HG02885 (cell line): ENCODE measurements around the gene TEX13C.
"Not testable (repeated sequence)": the region's sequence is repeated elsewhere in the genome, so short reads cannot be mapped to it uniquely, and the experiment has no call there.

ENCODE experiments used
- ATAC-seq: cut with Tn5 transposase; IDR thresholded peaks from one replicate; pipeline ENCODE4 v1.9.1; 2021; ENCODE audit warnings: mild to moderate bottlenecking; ENCODE audit not compliant: unreplicated experiment, poor library complexity

TEX13C gene

GRCh38 chrX:125319646-125320521, at the start of gene TEX13C:
TEX13C (plus strand) TSS chrX:125319871; CDS start chrX:125320120, 249 bp downstream.
- no peak for ATAC-seq

DNA sequence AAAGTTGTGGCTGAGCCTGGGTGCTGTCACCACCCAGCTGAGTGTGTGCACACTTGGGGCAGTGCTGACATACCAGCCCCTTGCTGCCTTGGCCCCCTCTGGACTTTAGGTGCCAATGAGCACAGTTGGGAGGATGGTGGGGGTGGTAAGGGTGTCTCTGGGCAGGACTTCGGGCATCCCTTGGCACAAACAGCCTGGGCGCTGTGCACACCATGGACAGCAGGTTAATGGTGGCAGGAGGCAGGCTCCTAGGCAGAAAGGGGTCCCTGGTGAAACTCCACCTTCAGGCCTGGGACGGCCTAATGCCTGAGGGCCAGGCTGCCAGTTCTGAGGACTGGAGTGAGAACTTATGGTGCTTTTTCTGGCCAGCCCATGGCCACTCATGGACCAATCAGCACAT, 32.4 kb upstream of the TEX13C start:
- no peak for ATAC-seq

GRCh38 chrX:125288343-125288742, 31.3 kb upstream of the TEX13C start:
- ATAC-seq = no peak

DNA sequence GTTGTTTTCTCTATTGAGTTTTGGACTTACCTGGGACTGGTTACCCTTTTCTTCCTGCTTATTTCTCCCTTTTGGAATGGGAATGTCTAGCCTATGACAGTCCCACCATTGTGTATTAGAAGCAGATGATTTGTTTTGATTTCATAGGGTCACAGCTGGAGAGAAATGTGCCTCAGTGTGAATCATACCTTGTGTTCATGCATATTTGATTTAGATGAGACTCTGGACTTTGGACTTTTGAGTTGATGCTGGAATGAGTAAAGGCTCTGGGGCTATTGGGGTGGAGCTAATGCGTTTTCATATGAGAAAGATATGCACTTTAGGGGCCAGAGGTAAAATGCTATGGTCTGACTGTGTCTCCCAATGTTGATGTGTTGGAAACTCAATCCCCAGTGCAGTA, 30.5 kb upstream of the TEX13C start:
- no peak for ATAC-seq

DNA sequence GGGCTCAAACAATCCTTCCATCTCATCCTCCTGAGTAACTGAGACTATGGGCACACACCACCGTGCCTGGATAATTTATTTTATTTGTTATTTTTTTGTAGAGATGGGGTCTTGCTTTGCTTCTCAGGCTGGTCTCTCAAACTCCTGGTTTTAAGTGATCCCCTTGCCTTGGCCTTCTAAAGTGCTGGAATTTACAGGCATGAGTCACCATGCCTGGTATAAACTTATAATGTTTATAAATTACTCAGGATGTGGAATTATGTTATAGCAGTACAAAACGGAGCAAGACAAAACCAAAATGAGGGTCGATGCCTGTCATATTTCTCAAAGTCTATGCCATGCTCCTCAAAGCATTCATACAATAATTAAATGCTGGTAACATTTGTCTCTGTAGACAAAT, 29.8 kb upstream of the TEX13C start:
- ATAC-seq = no peak

- ATAC-seq = no peak
Measured at GRCh38 chrX:125291124-125291523, 28.5 kb upstream of the TEX13C start.

- ATAC-seq = peak; percentile 39
Measured at GRCh38 chrX:125293850-125294780, 25.6 kb upstream of the TEX13C start.

DNA sequence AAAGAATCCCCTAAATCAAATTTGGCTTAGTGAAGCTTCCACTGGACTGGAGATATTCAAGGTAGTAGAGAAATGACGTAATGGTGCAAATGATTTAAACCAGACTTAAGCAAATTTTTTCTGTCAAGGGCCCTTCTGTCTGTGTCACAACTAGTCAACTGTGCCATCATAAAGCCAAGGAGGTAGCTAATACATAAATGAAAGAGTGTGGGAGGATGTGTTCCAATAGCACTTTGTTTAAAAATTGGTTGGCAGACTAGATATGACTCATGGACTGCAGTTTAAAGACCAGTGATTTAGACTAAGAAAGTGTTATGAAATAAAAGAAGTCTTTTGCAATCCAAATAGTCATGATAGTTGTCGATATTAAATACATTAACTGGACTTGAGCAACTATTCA, 24.3 kb upstream of the TEX13C start:
- peak; percentile 79 for ATAC-seq

DNA sequence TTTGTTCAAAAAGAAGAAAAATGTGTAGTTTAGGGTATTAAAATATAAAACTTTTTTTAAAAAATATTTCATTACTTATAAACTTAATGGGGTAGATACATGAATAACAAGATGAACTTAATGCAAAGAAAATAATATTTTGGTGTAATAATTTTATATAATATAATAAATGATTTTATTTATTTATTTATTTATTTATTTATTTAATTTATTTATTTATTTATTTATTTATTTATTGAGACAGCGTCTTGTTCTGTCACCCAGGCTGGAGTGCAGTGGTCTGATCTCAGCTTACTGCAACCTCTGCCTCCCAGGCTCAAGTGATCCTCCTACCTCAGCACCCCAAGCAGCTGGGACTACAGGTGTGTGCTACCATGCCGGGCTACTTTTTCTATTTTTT, 20.8 kb upstream of the TEX13C start:
- ATAC-seq = no peak

DNA sequence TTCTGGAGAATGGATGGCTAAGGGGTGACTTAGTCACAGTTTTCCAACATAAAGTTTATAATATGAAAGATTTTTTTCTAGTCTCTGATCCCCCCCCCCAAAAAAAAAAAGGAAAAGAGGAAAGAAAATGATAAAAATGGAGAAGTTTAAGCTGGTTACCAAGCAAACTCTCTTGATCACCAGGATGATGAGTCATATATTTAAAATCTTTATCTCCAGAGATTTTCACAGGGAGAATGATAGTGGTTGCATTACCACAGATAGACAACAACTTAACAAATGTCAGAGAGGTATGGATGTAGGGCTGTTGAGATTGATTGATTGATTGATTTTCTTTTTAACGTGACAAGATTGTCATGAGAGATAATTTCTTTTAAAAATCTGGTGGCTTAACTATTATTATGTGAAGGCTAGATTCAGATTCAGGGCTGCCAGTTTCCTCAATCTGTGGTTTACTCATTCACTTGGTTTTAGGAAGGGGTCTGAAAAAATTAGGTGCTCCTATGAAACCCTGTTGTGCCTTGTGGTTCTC, 13.3 kb upstream of the TEX13C start:
- no peak for ATAC-seq

GRCh38 chrX:125308653-125309052, 11.0 kb upstream of the TEX13C start:
- no peak for ATAC-seq

GRCh38 chrX:125319166-125319565, 505 bp upstream of the TEX13C start:
- ATAC-seq = not testable (repeated sequence)

DNA sequence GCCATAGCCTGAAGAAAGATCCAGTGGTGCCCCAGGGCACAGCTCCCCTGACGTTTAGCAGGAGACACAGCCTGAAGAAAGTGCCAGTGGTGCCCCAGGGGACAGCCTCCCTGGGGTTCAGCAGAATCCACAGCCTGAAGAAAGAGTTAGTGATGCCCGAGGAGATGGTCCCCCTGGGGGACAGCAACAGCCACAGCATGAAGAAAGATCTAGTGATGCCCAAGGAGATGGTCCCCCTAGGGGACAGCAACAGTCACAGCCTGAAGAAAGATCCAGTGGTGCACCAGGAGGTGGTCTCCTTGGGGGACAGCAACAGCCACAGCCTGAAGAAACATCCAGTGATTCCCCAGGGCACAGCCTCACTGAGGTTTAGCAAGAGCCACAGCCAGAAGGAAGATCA, 2.8 kb downstream of the TEX13C start:
- no peak for ATAC-seq

DNA sequence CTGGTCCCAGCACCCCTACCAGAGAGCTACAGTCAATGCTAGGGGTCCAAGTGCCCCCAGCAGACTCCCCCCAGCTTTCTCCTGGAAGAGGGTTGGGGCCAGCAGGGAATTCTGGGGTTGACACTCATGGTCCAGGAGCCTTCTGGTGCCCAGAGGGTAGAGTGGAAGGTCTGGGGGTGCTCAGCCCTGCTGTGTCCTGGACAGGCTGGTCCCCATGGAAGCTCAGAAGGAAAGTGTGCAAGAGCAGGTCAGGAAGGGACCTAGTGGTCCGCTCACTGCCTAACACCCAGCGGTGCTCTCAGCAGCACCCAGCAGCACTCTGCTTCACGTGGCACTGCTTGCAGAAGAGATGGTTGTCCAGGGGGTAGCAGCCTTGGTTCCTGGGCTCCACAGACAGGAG, 6.9 kb downstream of the TEX13C start:
- no peak for ATAC-seq

GRCh38 chrX:125327891-125328290, 8.2 kb downstream of the TEX13C start:
- ATAC-seq = no peak

DNA sequence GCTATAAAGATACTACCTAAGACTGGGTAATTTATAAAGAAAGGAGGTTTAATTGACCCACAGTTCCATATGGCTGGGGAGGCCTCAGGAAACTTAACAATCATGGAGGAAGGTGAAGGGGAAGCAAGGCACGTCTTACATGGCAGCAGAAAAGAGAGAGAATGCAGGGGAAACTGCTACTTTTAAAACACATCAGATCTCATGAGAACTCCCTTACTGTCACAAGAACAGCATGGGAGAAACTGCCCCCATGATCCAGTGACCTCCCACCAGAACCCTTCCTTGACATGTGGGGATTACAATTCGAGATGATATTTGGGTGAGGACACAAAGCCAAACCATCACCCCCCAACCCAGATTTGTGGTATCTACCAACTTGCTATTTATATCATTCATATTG, 13.9 kb downstream of the TEX13C start:
- no peak for ATAC-seq

- no peak for ATAC-seq
Measured at GRCh38 chrX:125340490-125340889, 20.8 kb downstream of the TEX13C start.

DNA sequence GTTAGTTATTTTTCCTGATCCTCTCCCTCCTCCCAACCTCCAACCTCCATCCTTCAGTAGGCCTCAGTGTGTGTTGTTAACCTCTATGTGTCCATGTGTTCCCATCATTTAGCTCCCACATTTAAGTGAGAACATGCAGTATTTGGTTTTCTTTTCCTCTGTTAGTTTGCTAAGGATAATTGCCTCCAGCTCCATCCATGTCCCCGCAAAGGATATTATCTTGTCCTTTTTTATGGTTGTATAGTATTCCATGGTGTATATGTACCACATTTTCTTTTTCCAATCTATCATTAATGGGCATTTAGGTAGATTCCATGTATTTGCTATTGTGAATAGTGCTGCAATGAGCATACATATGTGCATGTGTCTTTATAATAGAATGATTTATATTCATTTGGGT, 54.5 kb downstream of the TEX13C start:
- ATAC-seq = no peak
